HepG2 (cell line): Measurements from ENCODE around the gene RMI2. TPM values are rescaled to one million over a fixed set of nuclear protein-coding genes. Genes with fewer than 3 reads are reported as not detected.

Experiments used
- AKAP8 ChIP-seq: sonication (generic); formaldehyde crosslinking; IDR thresholded peaks from 2 replicates; pipeline ENCODE4 v1.5.1; 2020; ENCODE audit warnings: mild to moderate bottlenecking, missing genetic modification reagents
- CTCF ChIP-seq: sonication (generic); formaldehyde crosslinking; IDR thresholded peaks from 2 replicates; pipeline ENCODE4 v1.5.0; 2020; ENCODE audit warnings: mild to moderate bottlenecking, missing genetic modification reagents, moderate library complexity
- MED1 ChIP-seq: sonication (generic); formaldehyde crosslinking; IDR thresholded peaks from 2 replicates; pipeline ENCODE4 v1.4.0; 2020; ENCODE audit warnings: missing genetic modification reagents
- NR2C2 ChIP-seq: sonication (generic); formaldehyde crosslinking; IDR thresholded peaks from 2 replicates; pipeline ENCODE4 v1.4.0; 2020; ENCODE audit warnings: missing genetic modification reagents, mild to moderate bottlenecking, moderate library complexity, borderline replicate concordance
- POLR2G ChIP-seq: fragments of 200-400 bp; formaldehyde crosslinking; IDR thresholded peaks from 2 replicates; pipeline ENCODE4 v1.6.1; 2018; ENCODE audit warnings: mild to moderate bottlenecking, low read depth, low read length, moderate library complexity
- PPARG ChIP-seq: conservative IDR thresholded peaks from 2 replicates; pipeline ENCODE4 v1.6.1; 2016; ENCODE audit warnings: missing biosample characterization, missing genetic modification reagents
- STAG1 ChIP-seq: sonication (generic); formaldehyde crosslinking; IDR thresholded peaks from 2 replicates; pipeline ENCODE4 v1.4.0; 2020; ENCODE audit warnings: missing genetic modification reagents
- ZBTB38 ChIP-seq: sonication (generic); formaldehyde crosslinking; IDR thresholded peaks from 2 replicates; pipeline ENCODE4 v1.5.1; 2020; ENCODE audit warnings: mild to moderate bottlenecking, missing genetic modification reagents
- ZNF546 ChIP-seq: sonication (generic); formaldehyde crosslinking; conservative IDR thresholded peaks from 2 replicates; pipeline ENCODE4 v1.8.1; 2023; ENCODE audit warnings: mild to moderate bottlenecking, missing genetic modification reagents
- ZNF652 ChIP-seq: IDR thresholded peaks from 2 replicates; pipeline ENCODE4 v1.6.1; 2016; ENCODE audit warnings: low read depth, borderline replicate concordance
- ZNF687 ChIP-seq: sonication (generic); formaldehyde crosslinking; IDR thresholded peaks from 2 replicates; pipeline ENCODE4 v1.5.1; 2020; ENCODE audit warnings: mild to moderate bottlenecking, missing genetic modification reagents, moderate library complexity
- ZNF747 ChIP-seq: sonication (generic); formaldehyde crosslinking; IDR thresholded peaks from 2 replicates; pipeline ENCODE4 v1.8.1; 2023; ENCODE audit warnings: missing genetic modification reagents, mild to moderate bottlenecking, borderline replicate concordance
- polyA plus RNA-seq, 8 experiments: library from polyadenylated mRNA; depleted of rRNA in 3 of 8; stranded (reverse) in 7 of 8; unstranded in 1 of 8; fragments of >200 nt; fragmentation: Illumina TruSeq in 4 of 8; extraction: Trizol in 4 of 8; gene quantifications; 2 replicates each; pipeline versions ENCODE4 v1.2.1 to v1.2.3, GENCODE V29; 2011 to 2016; ENCODE audit warnings: low read depth in 4 of 8, missing spikeins in 1 of 8, mixed read lengths in 1 of 8; ENCODE audit not compliant: insufficient read depth in 1 of 8
- total RNA-seq, 5 experiments: library from RNA; depleted of rRNA; stranded (reverse); fragments of >200 nt; fragmentation: Illumina TruSeq; extraction: Trizol; gene quantifications; 2 replicates each; pipeline ENCODE4 v1.2.3, GENCODE V29; 2016; ENCODE audit warnings: low read depth in 1 of 5
- TF ChIP-seq, protein P1 (sequence below): sonication (generic); formaldehyde crosslinking; IDR thresholded peaks from 2 replicates; pipeline ENCODE4 v1.5.1; 2020; ENCODE audit warnings: mild to moderate bottlenecking, missing genetic modification reagents
- TF ChIP-seq, protein P2 (sequence below): sonication (generic); formaldehyde crosslinking; IDR thresholded peaks from 2 replicates; pipeline ENCODE4 v1.4.0; 2020; ENCODE audit warnings: missing genetic modification reagents, mild to moderate bottlenecking, borderline replicate concordance

RMI2 gene
- total and polyA plus RNA-seq, 2 of the 13 experiments (the other 11 are each of a cell fraction or from before 2014, with no cell fraction given) = 24.5 to 55.7 TPM

- TF ChIP-seq CTCF (CRISPR knock-in tag) = peak; percentile 31; the same call in 1 of the 2 replicates
- TF ChIP-seq AKAP8 (CRISPR knock-in tag) = peak; percentile 12; the same call in 1 of the 2 replicates
- TF ChIP-seq ZNF747 (CRISPR knock-in tag) = 0 out of 2 replicates have a peak, but pooled peaks have one; percentile 1
- TF ChIP-seq ZBTB38 (CRISPR knock-in tag) = peak; percentile 83
- TF ChIP-seq ZNF652 (CRISPR knock-in tag) = no peak
- TF ChIP-seq STAG1 (CRISPR knock-in tag) = peak; percentile 19; the same call in 1 of the 2 replicates
- TF ChIP-seq, protein P1, sequence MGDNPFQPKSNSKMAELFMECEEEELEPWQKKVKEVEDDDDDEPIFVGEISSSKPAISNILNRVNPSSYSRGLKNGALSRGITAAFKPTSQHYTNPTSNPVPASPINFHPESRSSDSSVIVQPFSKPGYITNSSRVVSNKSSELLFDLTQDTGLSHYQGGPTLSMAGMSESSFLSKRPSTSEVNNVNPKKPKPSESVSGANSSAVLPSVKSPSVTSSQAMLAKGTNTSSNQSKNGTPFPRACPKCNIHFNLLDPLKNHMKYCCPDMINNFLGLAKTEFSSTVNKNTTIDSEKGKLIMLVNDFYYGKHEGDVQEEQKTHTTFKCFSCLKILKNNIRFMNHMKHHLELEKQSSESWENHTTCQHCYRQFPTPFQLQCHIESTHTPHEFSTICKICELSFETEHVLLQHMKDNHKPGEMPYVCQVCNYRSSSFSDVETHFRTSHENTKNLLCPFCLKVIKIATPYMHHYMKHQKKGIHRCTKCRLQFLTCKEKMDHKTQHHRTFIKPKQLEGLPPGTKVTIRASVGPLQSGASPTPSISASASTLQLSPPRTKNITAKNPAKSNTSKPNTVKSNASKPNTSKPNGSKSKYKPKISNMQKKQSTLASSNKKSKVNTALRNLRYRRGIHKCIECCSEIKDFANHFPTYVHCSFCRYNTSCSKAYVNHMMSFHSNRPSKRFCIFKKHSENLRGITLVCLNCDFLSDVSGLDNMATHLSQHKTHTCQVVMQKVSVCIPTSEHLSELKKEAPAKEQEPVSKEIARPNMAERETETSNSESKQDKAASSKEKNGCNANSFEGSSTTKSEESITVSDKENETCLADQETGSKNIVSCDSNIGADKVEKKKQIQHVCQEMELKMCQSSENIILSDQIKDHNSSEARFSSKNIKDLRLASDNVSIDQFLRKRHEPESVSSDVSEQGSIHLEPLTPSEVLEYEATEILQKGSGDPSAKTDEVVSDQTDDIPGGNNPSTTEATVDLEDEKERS (CRISPR knock-in tag) = 0 out of 2 replicates have a peak, but pooled peaks have one; percentile 30
- 0 out of 2 replicates have a peak, but pooled peaks have one; percentile 16 for TF ChIP-seq ZNF546 (CRISPR knock-in tag)
- 0 out of 2 replicates have a peak, but pooled peaks have one; percentile 24 for TF ChIP-seq POLR2G
- peak; percentile 70 for TF ChIP-seq ZNF687
- TF ChIP-seq PPARG (CRISPR knock-in tag) = peak; percentile 33; the same call in 1 of the 2 replicates
- TF ChIP-seq, protein P2, sequence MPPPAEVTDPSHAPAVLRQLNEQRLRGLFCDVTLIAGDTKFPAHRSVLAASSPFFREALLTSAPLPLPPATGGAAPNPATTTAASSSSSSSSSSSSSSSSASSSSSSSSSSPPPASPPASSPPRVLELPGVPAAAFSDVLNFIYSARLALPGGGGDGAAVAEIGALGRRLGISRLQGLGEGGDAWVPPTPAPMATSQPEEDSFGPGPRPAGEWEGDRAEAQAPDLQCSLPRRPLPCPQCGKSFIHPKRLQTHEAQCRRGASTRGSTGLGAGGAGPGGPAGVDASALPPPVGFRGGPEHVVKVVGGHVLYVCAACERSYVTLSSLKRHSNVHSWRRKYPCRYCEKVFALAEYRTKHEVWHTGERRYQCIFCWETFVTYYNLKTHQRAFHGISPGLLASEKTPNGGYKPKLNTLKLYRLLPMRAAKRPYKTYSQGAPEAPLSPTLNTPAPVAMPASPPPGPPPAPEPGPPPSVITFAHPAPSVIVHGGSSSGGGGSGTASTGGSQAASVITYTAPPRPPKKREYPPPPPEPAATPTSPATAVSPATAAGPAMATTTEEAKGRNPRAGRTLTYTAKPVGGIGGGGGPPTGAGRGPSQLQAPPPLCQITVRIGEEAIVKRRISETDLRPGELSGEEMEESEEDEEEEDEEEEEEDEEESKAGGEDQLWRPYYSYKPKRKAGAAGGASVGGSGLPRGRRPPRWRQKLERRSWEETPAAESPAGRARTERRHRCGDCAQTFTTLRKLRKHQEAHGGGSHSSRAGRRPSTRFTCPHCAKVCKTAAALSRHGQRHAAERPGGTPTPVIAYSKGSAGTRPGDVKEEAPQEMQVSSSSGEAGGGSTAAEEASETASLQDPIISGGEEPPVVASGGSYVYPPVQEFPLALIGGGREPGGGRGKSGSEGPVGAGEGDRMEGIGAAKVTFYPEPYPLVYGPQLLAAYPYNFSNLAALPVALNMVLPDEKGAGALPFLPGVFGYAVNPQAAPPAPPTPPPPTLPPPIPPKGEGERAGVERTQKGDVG = peak; percentile 73; the same call in 1 of the 2 replicates
- 0 out of 2 replicates have a peak, but pooled peaks have one; percentile 18 for TF ChIP-seq NR2C2
- TF ChIP-seq MED1 (CRISPR knock-in tag) = 0 out of 2 replicates have a peak, but pooled peaks have one; percentile 25
Observed at GRCh38 chr16:11348737-11349598, 3.7 kb downstream of the RMI2 start (continued).
